Coronary artery (tissue), 2 donors: ENCODE measurements around the gene CST5.
"Not testable (repeated sequence)": the region's sequence is repeated elsewhere in the genome, so short reads cannot be mapped to it uniquely, and the experiment has no call there.

Experiments used
- DNase-seq: peaks from one replicate; pipeline ENCODE4 v3.0.0-alpha.2; 2017; ENCODE audit warnings: low spot score
- H3K27ac ChIP-seq, 2 donors: fragments of 200-600 bp; sonication (generic); one replicate each; pipeline ENCODE4 v1.5.1; 2016 to 2019
- H3K4me3 ChIP-seq: fragments of 200-600 bp; sonication (generic); 2 replicates; pipeline ENCODE4 v1.5.1; 2016; ENCODE audit warnings: mild to moderate bottlenecking, moderate library complexity
- TF ChIP-seq, protein P1 (sequence below): fragments of 200-600 bp; sonication (generic); IDR thresholded peaks from one replicate; pipeline ENCODE4 v1.5.1; 2019; ENCODE audit warnings: antibody characterized with exemption

CST5 gene

DNA sequence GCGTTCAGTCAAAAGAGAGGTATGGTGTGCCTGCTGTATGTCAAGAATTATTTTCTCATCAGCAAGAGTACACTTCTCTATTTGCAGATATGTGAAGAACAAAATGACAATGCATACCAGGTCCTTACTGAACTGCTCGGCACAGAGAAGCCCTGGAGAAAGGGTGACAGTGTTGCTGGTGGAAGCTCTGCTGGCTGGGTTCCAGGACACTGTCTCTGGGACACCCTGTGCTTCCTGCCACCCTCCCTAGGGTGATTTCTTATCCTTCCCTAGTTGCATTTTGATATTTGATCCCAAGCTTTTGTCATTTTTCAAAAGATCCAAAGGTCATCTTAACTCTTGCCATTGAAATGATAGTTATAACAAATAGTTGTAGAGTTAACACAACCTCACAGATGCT lies 8.3 kb upstream of the CST5 start:
- TF ChIP-seq, protein P1, sequence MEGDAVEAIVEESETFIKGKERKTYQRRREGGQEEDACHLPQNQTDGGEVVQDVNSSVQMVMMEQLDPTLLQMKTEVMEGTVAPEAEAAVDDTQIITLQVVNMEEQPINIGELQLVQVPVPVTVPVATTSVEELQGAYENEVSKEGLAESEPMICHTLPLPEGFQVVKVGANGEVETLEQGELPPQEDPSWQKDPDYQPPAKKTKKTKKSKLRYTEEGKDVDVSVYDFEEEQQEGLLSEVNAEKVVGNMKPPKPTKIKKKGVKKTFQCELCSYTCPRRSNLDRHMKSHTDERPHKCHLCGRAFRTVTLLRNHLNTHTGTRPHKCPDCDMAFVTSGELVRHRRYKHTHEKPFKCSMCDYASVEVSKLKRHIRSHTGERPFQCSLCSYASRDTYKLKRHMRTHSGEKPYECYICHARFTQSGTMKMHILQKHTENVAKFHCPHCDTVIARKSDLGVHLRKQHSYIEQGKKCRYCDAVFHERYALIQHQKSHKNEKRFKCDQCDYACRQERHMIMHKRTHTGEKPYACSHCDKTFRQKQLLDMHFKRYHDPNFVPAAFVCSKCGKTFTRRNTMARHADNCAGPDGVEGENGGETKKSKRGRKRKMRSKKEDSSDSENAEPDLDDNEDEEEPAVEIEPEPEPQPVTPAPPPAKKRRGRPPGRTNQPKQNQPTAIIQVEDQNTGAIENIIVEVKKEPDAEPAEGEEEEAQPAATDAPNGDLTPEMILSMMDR, result no peak
- DNase-seq, result no peak
- Histone ChIP-seq H3K4me3 (no peak overlapping the region), H3K27ac (no peak overlapping the region)

DNA sequence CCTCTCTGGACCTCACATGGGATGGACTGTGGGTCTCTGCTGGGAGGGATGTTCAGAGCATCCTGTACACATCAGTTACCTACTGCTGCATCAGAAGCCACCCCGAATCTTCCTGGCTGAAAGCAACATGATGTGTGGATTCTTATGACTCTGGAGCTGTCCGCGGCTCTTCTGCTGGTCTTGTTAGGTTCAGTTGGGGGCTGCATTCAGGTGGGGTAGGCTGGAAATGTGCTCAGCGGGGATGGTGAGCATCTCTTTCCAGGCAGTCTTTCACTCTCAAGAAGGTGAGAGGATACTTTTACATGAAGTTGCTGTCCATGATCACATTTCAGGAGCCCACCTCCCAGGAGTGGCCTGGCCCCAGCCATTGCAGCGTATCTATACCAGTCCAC lies 5.2 kb upstream of the CST5 start:
- no peak for DNase-seq
- TF ChIP-seq, protein P1, result no peak
- no peak overlapping the region for H3K4me3 ChIP-seq
- H3K27ac ChIP-seq, result no peak overlapping the region

DNA sequence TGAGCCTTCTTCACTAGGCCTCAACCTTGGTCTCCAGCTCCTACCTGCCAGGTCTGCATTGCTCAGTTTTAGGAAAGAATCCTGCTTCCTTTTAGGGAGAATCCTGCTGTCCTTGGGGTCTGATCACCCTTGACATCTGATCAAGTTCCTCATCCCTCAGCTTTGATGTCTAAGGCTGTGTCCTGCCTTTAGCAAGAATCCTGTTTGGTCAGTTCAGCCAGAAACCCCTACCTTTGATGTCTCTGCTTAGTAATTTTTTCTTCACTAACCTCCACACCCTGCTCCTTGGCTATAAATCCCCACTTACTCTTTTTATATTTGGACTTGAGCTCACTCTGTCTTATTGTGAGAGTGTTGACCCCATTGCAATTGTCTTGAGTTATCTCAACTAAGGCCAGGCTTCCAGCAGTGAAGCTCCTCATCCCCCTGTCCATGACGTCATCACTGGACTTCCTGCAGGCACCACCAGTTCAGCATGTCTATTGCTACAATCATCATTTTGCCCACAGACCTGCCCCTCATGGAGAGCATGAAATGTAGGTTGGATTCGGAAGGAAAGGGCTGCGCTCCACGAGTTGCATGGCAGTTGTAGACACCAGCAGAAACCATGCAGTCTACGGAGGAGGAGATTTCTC lies 4.7 kb upstream of the CST5 start:
- no peak overlapping the region for H3K4me3 ChIP-seq
- TF ChIP-seq, protein P1, result no peak
- H3K27ac ChIP-seq, result no peak overlapping the region
- DNase-seq, result no peak

DNA sequence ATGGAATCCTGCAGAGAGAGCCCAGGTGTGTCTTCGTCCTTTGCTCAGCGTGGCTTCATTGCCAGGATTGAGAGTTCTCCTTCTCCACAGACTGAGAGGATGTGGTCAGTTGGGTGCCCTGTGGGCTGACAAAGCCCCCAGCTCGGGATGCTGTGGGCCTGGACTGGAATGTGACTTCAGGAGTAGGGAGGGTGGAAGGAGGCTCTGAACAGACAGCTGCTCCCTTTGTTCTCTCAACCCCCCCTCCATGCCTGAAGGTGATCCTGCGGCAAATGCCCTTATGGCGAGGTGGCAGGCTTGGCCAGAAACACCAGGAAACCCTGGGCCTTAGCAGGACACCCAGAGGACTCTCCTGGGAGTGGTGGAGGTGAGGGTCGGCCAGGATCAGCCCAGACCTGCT lies 1.8 kb upstream of the CST5 start:
- Histone ChIP-seq H3K27ac (no peak overlapping the region), H3K4me3 (no peak overlapping the region)
- TF ChIP-seq, protein P1, result no peak
- no peak for DNase-seq

DNA sequence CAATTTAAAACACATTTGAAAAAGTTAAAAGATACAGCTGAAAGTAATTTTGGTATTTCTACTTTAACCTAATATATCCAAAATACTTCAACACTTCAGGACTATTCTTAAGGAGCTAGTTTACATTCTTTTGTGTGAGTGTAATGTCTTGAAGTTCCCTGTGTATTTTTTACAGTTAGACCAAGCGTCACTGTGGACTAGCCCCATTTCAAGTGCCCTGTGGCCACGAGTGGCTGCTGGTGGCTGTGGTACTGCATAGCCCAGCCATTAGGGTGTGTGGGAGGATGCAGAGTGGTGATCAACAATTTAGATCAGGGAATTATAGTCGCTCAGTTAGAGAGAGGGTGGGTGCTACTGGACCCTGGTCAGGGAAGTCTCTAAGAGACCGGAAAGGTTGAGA lies 869 bp upstream of the CST5 start:
- TF ChIP-seq, protein P1, result no peak
- no peak for DNase-seq
- no peak overlapping the region for H3K27ac ChIP-seq
- H3K4me3 ChIP-seq, result no peak overlapping the region

DNA sequence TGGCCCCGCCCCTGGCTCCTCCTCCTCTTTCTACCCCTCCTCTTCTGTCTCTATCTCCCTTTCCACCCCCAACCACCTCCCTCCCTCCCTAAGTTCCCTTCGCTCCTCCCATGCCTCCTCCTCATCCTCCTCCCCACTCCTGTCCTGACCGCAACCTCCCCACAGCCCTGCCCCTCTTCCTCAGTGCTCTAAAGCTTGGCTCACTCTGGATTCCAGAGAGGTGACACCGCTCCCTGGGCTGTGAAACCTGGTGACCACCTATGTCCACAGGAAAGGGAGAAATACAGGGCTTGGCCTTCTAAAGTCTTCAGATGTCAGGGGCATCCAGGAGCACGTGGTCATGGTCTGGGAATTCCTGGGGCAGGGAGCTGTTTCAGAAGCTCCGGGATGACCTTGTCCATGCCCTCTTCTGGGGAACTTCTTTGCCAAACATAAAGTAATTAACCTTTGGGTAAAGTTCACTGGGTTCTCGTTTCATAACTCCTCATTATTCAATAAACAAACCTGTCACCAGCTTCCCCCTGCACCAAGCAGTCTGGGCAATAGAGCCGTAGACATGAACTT lies 345 bp upstream of the CST5 start:
- Histone ChIP-seq H3K27ac (no peak overlapping the region), H3K4me3 (no peak overlapping the region)
- TF ChIP-seq, protein P1, result no peak
- no peak for DNase-seq

DNA sequence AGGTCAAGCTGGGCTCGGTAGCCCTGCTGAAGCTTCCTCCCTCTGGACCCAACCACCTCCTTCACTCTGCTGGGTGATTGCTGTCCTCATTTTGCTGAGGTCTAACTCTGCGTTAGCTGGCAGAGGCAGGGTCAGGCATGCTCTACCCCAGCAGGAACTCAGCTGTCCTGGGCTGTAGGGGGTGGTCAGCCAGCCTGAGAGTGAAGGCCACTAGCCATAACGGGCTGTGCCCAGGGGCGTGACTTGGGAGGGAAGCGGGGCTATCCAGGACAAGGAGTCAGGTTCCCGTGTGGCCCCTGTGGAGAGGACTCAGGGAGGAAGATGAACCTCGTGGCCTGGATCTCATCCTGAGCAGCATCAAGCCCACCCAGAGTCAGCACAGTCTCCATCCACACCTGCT lies 761 bp downstream of the CST5 start:
- Histone ChIP-seq H3K27ac (no peak overlapping the region), H3K4me3 (no peak overlapping the region)
- TF ChIP-seq, protein P1, result no peak
- no peak for DNase-seq

DNA sequence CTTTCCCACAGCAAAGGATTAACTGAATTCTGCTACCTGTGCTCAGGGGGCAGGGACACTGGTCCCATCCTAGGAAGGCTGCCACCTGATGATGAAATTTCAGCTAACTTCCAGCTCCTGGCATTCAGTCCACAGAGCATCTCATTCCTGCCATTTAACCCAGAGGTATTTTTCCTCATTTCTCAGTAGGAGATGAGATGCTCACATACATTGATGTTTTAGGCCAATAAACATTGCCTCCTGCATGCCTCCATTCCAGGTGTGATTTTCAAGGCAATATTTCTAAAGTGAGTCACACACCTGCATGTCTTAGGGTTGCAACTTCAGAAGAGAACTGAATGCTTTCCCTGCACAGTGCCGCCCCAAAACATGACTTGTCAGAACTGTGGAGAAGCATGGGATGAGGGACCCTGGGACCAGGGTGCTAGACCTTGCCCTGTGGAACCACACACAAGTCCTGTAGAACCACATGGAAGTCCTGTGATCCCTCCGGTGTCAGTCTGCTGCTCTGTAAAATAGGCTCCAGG lies 1.5 kb downstream of the CST5 start:
- not testable (repeated sequence) for H3K4me3 ChIP-seq, H3K27ac ChIP-seq, DNase-seq
